HG03135 (cell line): ENCODE measurements around the gene KCNA3.

Source experiments
- ATAC-seq: cut with Tn5 transposase; IDR thresholded peaks from one replicate; pipeline ENCODE4 v1.9.1; 2021; ENCODE audit warnings: mild to moderate bottlenecking, moderate library complexity; ENCODE audit not compliant: unreplicated experiment

KCNA3 gene

GRCh38 chr1:110674337-110675059 is at the start of gene KCNA3:
Gene KCNA3, minus strand, starts transcription at chr1:110674940. Its CDS starts 131 bp downstream, at chr1:110674809.
- peak; percentile 38 for ATAC-seq

- no peak for ATAC-seq
Measured at GRCh38 chr1:110722807-110723206, 48.1 kb upstream of the KCNA3 start.

GRCh38 chr1:110719908-110720307 is 45.2 kb upstream of the KCNA3 start:
- ATAC-seq, result no peak

- no peak for ATAC-seq
Measured at GRCh38 chr1:110718452-110718851, 43.7 kb upstream of the KCNA3 start.

GRCh38 chr1:110717179-110717578 is 42.4 kb upstream of the KCNA3 start:
- no peak for ATAC-seq

GRCh38 chr1:110714374-110714995 is 39.7 kb upstream of the KCNA3 start:
- no peak for ATAC-seq

GRCh38 chr1:110713221-110713620 is 38.5 kb upstream of the KCNA3 start:
- no peak for ATAC-seq

- ATAC-seq, result no peak
Measured at GRCh38 chr1:110710314-110710713, 35.6 kb upstream of the KCNA3 start.

GRCh38 chr1:110708974-110709440 is 34.3 kb upstream of the KCNA3 start:
- no peak for ATAC-seq

- no peak for ATAC-seq
Measured at GRCh38 chr1:110707232-110707631, 32.5 kb upstream of the KCNA3 start.

GRCh38 chr1:110706621-110707020 is 31.9 kb upstream of the KCNA3 start:
- no peak for ATAC-seq

- no peak for ATAC-seq
Measured at GRCh38 chr1:110702260-110702659, 27.5 kb upstream of the KCNA3 start.

GRCh38 chr1:110700767-110701166 is 26.0 kb upstream of the KCNA3 start:
- ATAC-seq, result no peak

- ATAC-seq, result no peak
Measured at GRCh38 chr1:110697606-110698005, 22.9 kb upstream of the KCNA3 start.

- no peak for ATAC-seq
Measured at GRCh38 chr1:110696818-110697217, 22.1 kb upstream of the KCNA3 start.

- no peak for ATAC-seq
Measured at GRCh38 chr1:110690709-110691365, 16.1 kb upstream of the KCNA3 start.

- ATAC-seq, result no peak
Measured at GRCh38 chr1:110689868-110690267, 15.1 kb upstream of the KCNA3 start.

- ATAC-seq, result no peak
Measured at GRCh38 chr1:110688514-110688913, 13.8 kb upstream of the KCNA3 start.

GRCh38 chr1:110687250-110687649 is 12.5 kb upstream of the KCNA3 start:
- no peak for ATAC-seq

- ATAC-seq, result no peak
Measured at GRCh38 chr1:110686188-110686587, 11.4 kb upstream of the KCNA3 start.

GRCh38 chr1:110684491-110684890 is 9.8 kb upstream of the KCNA3 start:
- no peak for ATAC-seq

GRCh38 chr1:110682898-110683297 is 8.2 kb upstream of the KCNA3 start:
- no peak for ATAC-seq
